Activated CD4-positive, alpha-beta memory T cell treated with anti-CD3 and anti-CD28 coated beads, Interleukin-2, amount 10 ng/mL, durations not matched to agents 7 days and 5 days (primary cell): ENCODE data around the gene SDK1. TPM values are rescaled to one million over a fixed set of nuclear protein-coding genes. Genes with fewer than 3 reads are reported as not detected.

ENCODE experiments used
- CTCF ChIA-PET: fragments of 350-600 bp; sonication (Branson Sonifier 250); formaldehyde crosslinking; loops from one replicate; lab custom pipeline; 2021; ENCODE audit warnings: antibody characterized with exemption, inconsistent platforms; lab: Charles Lee
- POLR2A ChIA-PET: fragments of 350-600 bp; sonication (Branson Sonifier 250); formaldehyde crosslinking; loops from one replicate; lab custom pipeline; 2021; ENCODE audit warnings: antibody characterized with exemption; lab: Charles Lee
- DNase-seq: peaks from one replicate; pipeline ENCODE4 v3.0.0-alpha.2; 2020
- H3K27ac Mint-ChIP-seq: one replicate; pipeline ENCODE4 v1.8.0; 2021; ENCODE audit warnings: mild to moderate bottlenecking, mixed read lengths
- H3K27me3 Mint-ChIP-seq: one replicate; pipeline ENCODE4 v1.8.0; 2021; ENCODE audit warnings: mixed read lengths
- H3K36me3 Mint-ChIP-seq: one replicate; pipeline ENCODE4 v1.8.0; 2021; ENCODE audit warnings: low read depth, mixed read lengths
- H3K4me1 Mint-ChIP-seq: one replicate; pipeline ENCODE4 v1.8.0; 2021; ENCODE audit warnings: mixed read lengths
- H3K4me3 Mint-ChIP-seq: one replicate; pipeline ENCODE4 v1.8.0; 2021; ENCODE audit warnings: mild to moderate bottlenecking, mixed read lengths
- H3K9me3 Mint-ChIP-seq: one replicate; pipeline ENCODE4 v1.8.0; 2021; ENCODE audit warnings: mixed read lengths
- total RNA-seq, 2 experiments: library from RNA; stranded (reverse); gene quantifications; one replicate each; pipeline ENCODE4 v1.2.3, GENCODE V29; 2021

The SDK1 gene
- total RNA-seq, 2 experiments from 2014 or later = 0.03 to 0.05 TPM

- Mint-ChIP-seq H3K4me1 (peaks cover 10% of the 10 kb centered on the region), H3K36me3 (no peaks in the 10 kb centered on the region), H3K4me3 (no peak overlapping the region), H3K27ac (no peak overlapping the region), H3K9me3 (no peaks in the 10 kb centered on the region), H3K27me3 (peaks cover 31% of the 10 kb centered on the region)
- CTCF ChIA-PET = no interaction called here
- no peak for DNase-seq
- POLR2A ChIA-PET = no interaction called here
Measured at GRCh38 chr7:3370921-3371320, 69.9 kb downstream of the SDK1 start.

GRCh38 chr7:3371601-3372000 is 70.5 kb downstream of the SDK1 start:
- H3K4me1 Mint-ChIP-seq = peaks cover 10% of the 10 kb centered on the region
- no peak overlapping the region for H3K4me3 Mint-ChIP-seq
- no peaks in the 10 kb centered on the region for H3K36me3 Mint-ChIP-seq
- no peak for DNase-seq
- H3K27ac Mint-ChIP-seq = no peak overlapping the region
- POLR2A ChIA-PET = no interaction called here
- H3K9me3 Mint-ChIP-seq = no peaks in the 10 kb centered on the region
- CTCF ChIA-PET = no interaction called here
- peaks cover 31% of the 10 kb centered on the region for H3K27me3 Mint-ChIP-seq

GRCh38 chr7:3374239-3374638 is 73.2 kb downstream of the SDK1 start:
- H3K27ac Mint-ChIP-seq = no peak overlapping the region
- CTCF ChIA-PET = no interaction called here
- H3K36me3 Mint-ChIP-seq = no peaks in the 10 kb centered on the region
- peaks cover 31% of the 10 kb centered on the region for H3K27me3 Mint-ChIP-seq
- no peak for DNase-seq
- H3K4me1 Mint-ChIP-seq = peaks cover 10% of the 10 kb centered on the region
- H3K4me3 Mint-ChIP-seq = no peak overlapping the region
- H3K9me3 Mint-ChIP-seq = no peaks in the 10 kb centered on the region
- POLR2A ChIA-PET = no interaction called here

GRCh38 chr7:3378390-3379150 is 77.5 kb downstream of the SDK1 start:
- Mint-ChIP-seq H3K4me1 (no peaks in the 10 kb centered on the region), H3K36me3 (no peaks in the 10 kb centered on the region), H3K4me3 (no peak overlapping the region), H3K9me3 (no peaks in the 10 kb centered on the region), H3K27me3 (peaks cover 15% of the 10 kb centered on the region), H3K27ac (no peak overlapping the region)
- ChIA-PET POLR2A (no interaction called here), CTCF (no interaction called here)
- no peak for DNase-seq

GRCh38 chr7:3380034-3380433 is 79.0 kb downstream of the SDK1 start:
- Mint-ChIP-seq H3K27ac (no peak overlapping the region), H3K36me3 (no peaks in the 10 kb centered on the region), H3K9me3 (no peaks in the 10 kb centered on the region), H3K4me1 (no peaks in the 10 kb centered on the region), H3K27me3 (peaks cover 12% of the 10 kb centered on the region), H3K4me3 (no peak overlapping the region)
- ChIA-PET POLR2A (no interaction called here), CTCF (no interaction called here)
- no peak for DNase-seq

GRCh38 chr7:3380886-3381685 is 80.0 kb downstream of the SDK1 start:
- no peak overlapping the region for H3K4me3 Mint-ChIP-seq
- no peaks in the 10 kb centered on the region for H3K9me3 Mint-ChIP-seq
- H3K27me3 Mint-ChIP-seq = peaks cover 16% of the 10 kb centered on the region
- no peak overlapping the region for H3K27ac Mint-ChIP-seq
- ChIA-PET CTCF (interaction anchor here (0.7 kb wide), 1 partner anchor 722 kb away, joined by 3 read pairs; no protein-coding TSS in a partner anchor), POLR2A (no interaction called here)
- no peaks in the 10 kb centered on the region for H3K4me1 Mint-ChIP-seq
- H3K36me3 Mint-ChIP-seq = no peaks in the 10 kb centered on the region
- no peak for DNase-seq

GRCh38 chr7:3386423-3387190 is 85.6 kb downstream of the SDK1 start:
- H3K36me3 Mint-ChIP-seq = no peaks in the 10 kb centered on the region
- H3K27me3 Mint-ChIP-seq = peaks cover 20% of the 10 kb centered on the region
- no peaks in the 10 kb centered on the region for H3K9me3 Mint-ChIP-seq
- no peaks in the 10 kb centered on the region for H3K4me1 Mint-ChIP-seq
- H3K27ac Mint-ChIP-seq = no peak overlapping the region
- H3K4me3 Mint-ChIP-seq = no peak overlapping the region
- ChIA-PET CTCF (no interaction called here), POLR2A (no interaction called here)
- no peak for DNase-seq

- no peaks in the 10 kb centered on the region for H3K4me1 Mint-ChIP-seq
Measured at GRCh38 chr7:3393862-3394261, 92.8 kb downstream of the SDK1 start.

GRCh38 chr7:3397324-3397723 is 96.3 kb downstream of the SDK1 start:
- Mint-ChIP-seq H3K27me3 (peaks cover 30% of the 10 kb centered on the region), H3K9me3 (peaks cover 5% of the 10 kb centered on the region), H3K36me3 (no peaks in the 10 kb centered on the region), H3K4me3 (no peak overlapping the region), H3K4me1 (no peaks in the 10 kb centered on the region), H3K27ac (no peak overlapping the region)
- no peak for DNase-seq
- CTCF ChIA-PET = no interaction called here
- POLR2A ChIA-PET = no interaction called here

More at GRCh38 chr7:3393862-3394261, 92.8 kb downstream of the SDK1 start:
- ChIA-PET POLR2A (no interaction called here), CTCF (interaction anchor here (1.1 kb wide), 1 partner anchor 280 kb away, joined by 3 read pairs; no protein-coding TSS in a partner anchor)
- Mint-ChIP-seq H3K9me3 (peaks cover 5% of the 10 kb centered on the region), H3K27ac (no peak overlapping the region), H3K27me3 (peaks cover 31% of the 10 kb centered on the region), H3K36me3 (no peaks in the 10 kb centered on the region), H3K4me3 (no peak overlapping the region)
- DNase-seq = no peak

GRCh38 chr7:3399858-3400257 is 98.8 kb downstream of the SDK1 start:
- ChIA-PET POLR2A (no interaction called here), CTCF (interaction anchor here (0.8 to 1.2 kb wide), 3 partner anchors 11 to 513 kb away, joined by 3 to 4 read pairs (median 3); no protein-coding TSS in a partner anchor)
- Mint-ChIP-seq H3K27ac (no peak overlapping the region), H3K36me3 (no peaks in the 10 kb centered on the region), H3K27me3 (peaks cover 23% of the 10 kb centered on the region), H3K9me3 (peaks cover 5% of the 10 kb centered on the region), H3K4me3 (no peak overlapping the region), H3K4me1 (no peaks in the 10 kb centered on the region)
- no peak for DNase-seq

- ChIA-PET POLR2A (no interaction called here), CTCF (no interaction called here)
- DNase-seq = no peak
- Mint-ChIP-seq H3K27me3 (peaks cover 16% of the 10 kb centered on the region), H3K4me3 (no peak overlapping the region), H3K9me3 (no peaks in the 10 kb centered on the region), H3K27ac (no peak overlapping the region), H3K36me3 (no peaks in the 10 kb centered on the region), H3K4me1 (peaks cover 10% of the 10 kb centered on the region)
Measured at GRCh38 chr7:3404501-3404900, 103.4 kb downstream of the SDK1 start.

- ChIA-PET POLR2A (no interaction called here), CTCF (no interaction called here)
- DNase-seq = no peak
- Mint-ChIP-seq H3K27me3 (peaks cover 18% of the 10 kb centered on the region), H3K36me3 (no peaks in the 10 kb centered on the region), H3K4me1 (peaks cover 12% of the 10 kb centered on the region), H3K27ac (no peak overlapping the region), H3K9me3 (no peaks in the 10 kb centered on the region), H3K4me3 (no peak overlapping the region)
Measured at GRCh38 chr7:3408814-3409595, 108.0 kb downstream of the SDK1 start.
